Upper lobe of left lung (tissue), 6 donors: ENCODE measurements around the gene SARS1. TPM values are rescaled to one million over a fixed set of nuclear protein-coding genes. Genes with fewer than 3 reads are reported as not detected.

Experiments used
- ATAC-seq, 2 donors: fragments of 200-7000 bp; cut with Tn5 transposase; one replicate each; pipeline ENCODE4 v1.9.1; 2022; ENCODE audit warnings: mild to moderate bottlenecking in 2 of 2, moderate library complexity in 2 of 2; ENCODE audit not compliant: low FRiP score in 2 of 2
- DNase-seq, 2 donors: peaks; one replicate each; pipeline ENCODE4 v3.0.0-alpha.2; 2019 to 2020
- H3K27ac ChIP-seq, 4 donors: fragments of 200-600 bp; sonication (generic); one replicate each; pipeline ENCODE4 v1.5.1; 2016 to 2019
- H3K27me3 ChIP-seq, 4 donors: fragments of 200-600 bp; sonication (generic); one replicate each; pipeline ENCODE4 v1.5.1; 2017 to 2019
- H3K36me3 ChIP-seq, 4 donors: fragments of 200-600 bp; sonication (generic); one replicate each; pipeline ENCODE4 v1.5.1; 2016 to 2019
- H3K4me1 ChIP-seq, 4 donors: fragments of 200-600 bp; sonication (generic); one replicate each; pipeline ENCODE4 v1.5.1; 2018 to 2019
- H3K4me3 ChIP-seq, 4 donors: fragments of 200-600 bp; sonication (generic); one replicate each; pipeline ENCODE4 v1.5.1; 2017 to 2019; ENCODE audit warnings: mild to moderate bottlenecking in 2 of 4, moderate library complexity in 1 of 4
- H3K9me3 ChIP-seq, 4 donors: fragments of 200-600 bp; sonication (generic); one replicate each; pipeline ENCODE4 v1.5.1; 2018 to 2019
- EP300 ChIP-seq, 4 donors: sonication (generic); formaldehyde crosslinking; IDR thresholded peaks; one replicate each; pipeline ENCODE4 v1.5.1; 2017; ENCODE audit warnings: antibody characterized with exemption in 4 of 4, control low read depth in 2 of 4
- POLR2A ChIP-seq, 4 donors: fragments of 450-650 bp; IDR thresholded peaks; one replicate each; pipeline ENCODE4 v1.5.1; 2016 to 2017; ENCODE audit warnings: antibody characterized with exemption in 4 of 4, mild to moderate bottlenecking in 2 of 4
- POLR2AphosphoS5 ChIP-seq, 2 donors: sonication (generic); formaldehyde crosslinking; IDR thresholded peaks; one replicate each; pipeline ENCODE4 v1.5.1; 2017; ENCODE audit warnings: antibody characterized with exemption in 2 of 2
- WGBS, 2 donors: methylation state at CpG; one replicate each; pipeline ENCODE4 v1.1.5; 2017 to 2018; 5-methylcytosine and 5-hydroxymethylcytosine counted together
- total RNA-seq, 6 donors: library from RNA; depleted of rRNA in 4 of 6; stranded (reverse); fragments of >200 nt in 4 of 6; gene quantifications; one replicate each; pipeline versions ENCODE4 v1.1.0 to v1.2.1, GENCODE V29; 2016 to 2021
- TF ChIP-seq, protein P1 (sequence below), 6 experiments: fragments of 450-650 bp in 4 of 6; fragments of 200-600 bp in 2 of 6; sonication (generic) in 2 of 6; IDR thresholded peaks; one replicate each; pipeline ENCODE4 v1.5.1; 2016 to 2019; ENCODE audit warnings: antibody characterized with exemption in 6 of 6
- donor health status: DM: no; HTN: no; CAD: no; lungs with moderate emphysema.
- donor health status: DM: no; HTN: yes; CAD: no; lungs with severe emphysema.

The SARS1 gene
- total RNA-seq, 6 donors from 2014 or later = 126 to 212 (median 160) TPM

DNA sequence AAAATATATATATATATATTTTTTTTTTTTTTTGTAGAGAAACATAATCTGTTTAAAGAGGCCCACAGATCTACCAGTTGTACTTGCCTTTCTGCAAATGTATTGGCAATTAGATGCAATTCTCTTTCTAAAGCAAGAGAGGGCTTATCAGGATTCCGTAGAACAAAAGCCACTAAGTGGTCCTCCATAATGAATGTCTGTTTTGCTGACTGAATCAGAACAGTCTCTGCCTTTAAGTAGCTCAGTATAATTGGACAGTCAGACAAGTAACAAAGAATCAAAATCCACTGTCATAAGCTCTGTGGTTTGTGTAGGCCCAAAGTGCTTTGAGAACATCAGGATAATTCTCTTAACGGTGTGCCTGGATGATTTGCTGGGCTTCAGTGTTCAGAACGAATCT lies 17.3 kb downstream of the SARS1 start:
- Histone ChIP-seq H3K27me3 (no peaks in the 10 kb centered on the region), H3K4me1 (no peaks in the 10 kb centered on the region), H3K36me3 (peaks cover 58 to 95% (median 73%) of the 10 kb centered on the region in 4 donors), H3K9me3 (no peaks in the 10 kb centered on the region), H3K4me3 (no peak overlapping the region), H3K27ac (no peak overlapping the region)
- DNase-seq = no peak
- ATAC-seq = no peak
- TF ChIP-seq POLR2AphosphoS5 (IDR thresholded peaks at IDR 0.05) (no peak), EP300 (IDR thresholded peaks at IDR 0.05) (no peak), POLR2A (IDR thresholded peaks at IDR 0.05) (no peak)
- TF ChIP-seq, protein P1, sequence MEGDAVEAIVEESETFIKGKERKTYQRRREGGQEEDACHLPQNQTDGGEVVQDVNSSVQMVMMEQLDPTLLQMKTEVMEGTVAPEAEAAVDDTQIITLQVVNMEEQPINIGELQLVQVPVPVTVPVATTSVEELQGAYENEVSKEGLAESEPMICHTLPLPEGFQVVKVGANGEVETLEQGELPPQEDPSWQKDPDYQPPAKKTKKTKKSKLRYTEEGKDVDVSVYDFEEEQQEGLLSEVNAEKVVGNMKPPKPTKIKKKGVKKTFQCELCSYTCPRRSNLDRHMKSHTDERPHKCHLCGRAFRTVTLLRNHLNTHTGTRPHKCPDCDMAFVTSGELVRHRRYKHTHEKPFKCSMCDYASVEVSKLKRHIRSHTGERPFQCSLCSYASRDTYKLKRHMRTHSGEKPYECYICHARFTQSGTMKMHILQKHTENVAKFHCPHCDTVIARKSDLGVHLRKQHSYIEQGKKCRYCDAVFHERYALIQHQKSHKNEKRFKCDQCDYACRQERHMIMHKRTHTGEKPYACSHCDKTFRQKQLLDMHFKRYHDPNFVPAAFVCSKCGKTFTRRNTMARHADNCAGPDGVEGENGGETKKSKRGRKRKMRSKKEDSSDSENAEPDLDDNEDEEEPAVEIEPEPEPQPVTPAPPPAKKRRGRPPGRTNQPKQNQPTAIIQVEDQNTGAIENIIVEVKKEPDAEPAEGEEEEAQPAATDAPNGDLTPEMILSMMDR (IDR thresholded peaks at IDR 0.05) = no peak
- WGBS, 2 donors = 94 to 97% methylated on average over 3 of the region's 3 CpGs

DNA sequence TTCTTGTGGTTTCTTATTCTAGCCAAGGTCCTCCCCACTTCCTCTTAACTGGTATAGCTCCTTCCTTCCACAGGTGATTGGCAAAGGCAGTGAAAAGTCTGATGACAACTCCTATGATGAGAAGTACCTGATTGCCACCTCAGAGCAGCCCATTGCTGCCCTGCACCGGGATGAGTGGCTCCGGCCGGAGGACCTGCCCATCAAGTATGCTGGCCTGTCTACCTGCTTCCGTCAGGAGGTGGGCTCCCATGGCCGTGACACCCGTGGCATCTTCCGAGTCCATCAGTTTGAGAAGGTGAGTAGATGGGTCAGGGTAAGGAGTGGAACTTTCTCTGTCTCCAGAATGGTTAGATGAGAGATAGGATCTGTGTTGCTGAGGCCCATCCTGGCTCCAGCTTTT lies 21.4 kb downstream of the SARS1 start:
- H3K36me3 ChIP-seq = peaks cover 64 to 92% (median 79%) of the 10 kb centered on the region in 4 donors
- WGBS, 2 donors = 97 to 100% methylated on average over 1 to 6 of the region's 7 CpGs
- no peak overlapping the region for H3K27ac ChIP-seq
- DNase-seq (no peak), ATAC-seq (no peak)
- H3K4me3 ChIP-seq = no peak overlapping the region
- no peaks in the 10 kb centered on the region for H3K9me3 ChIP-seq
- peaks cover 0 to under 1% (median 0%) of the 10 kb centered on the region in 4 donors for H3K4me1 ChIP-seq
- no peaks in the 10 kb centered on the region for H3K27me3 ChIP-seq
- TF ChIP-seq POLR2AphosphoS5 (IDR thresholded peaks at IDR 0.05) (no peak), POLR2A (IDR thresholded peaks at IDR 0.05) (no peak), EP300 (IDR thresholded peaks at IDR 0.05) (no peak)
- TF ChIP-seq, protein P1 (IDR thresholded peaks at IDR 0.05) = no peak

DNA sequence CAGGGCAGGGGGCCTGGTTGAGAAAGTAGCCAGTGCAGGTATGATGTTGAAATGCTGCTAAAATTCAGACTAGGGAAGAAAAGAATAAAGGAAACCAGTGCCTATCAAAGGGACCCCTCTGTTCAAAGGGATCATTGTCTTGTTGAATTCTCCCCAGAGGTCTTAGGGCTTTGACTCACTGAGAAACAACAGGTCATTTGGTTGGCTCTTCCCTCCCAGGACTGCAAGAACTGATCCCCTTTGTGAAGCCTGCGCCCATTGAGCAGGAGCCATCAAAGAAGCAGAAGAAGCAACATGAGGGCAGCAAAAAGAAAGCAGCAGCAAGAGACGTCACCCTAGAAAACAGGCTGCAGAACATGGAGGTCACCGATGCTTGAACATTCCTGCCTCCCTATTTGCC lies 23.8 kb downstream of the SARS1 start:
- no peak for ATAC-seq
- no peaks in the 10 kb centered on the region for H3K27me3 ChIP-seq
- H3K27ac ChIP-seq = no peak overlapping the region
- peaks cover 46 to 69% (median 55%) of the 10 kb centered on the region in 4 donors for H3K36me3 ChIP-seq
- TF ChIP-seq EP300 (IDR thresholded peaks at IDR 0.05) = no peak
- TF ChIP-seq POLR2AphosphoS5 (IDR thresholded peaks at IDR 0.05) = no peak
- TF ChIP-seq POLR2A (IDR thresholded peaks at IDR 0.05) = no peak
- TF ChIP-seq, protein P1 (IDR thresholded peaks at IDR 0.05) = no peak
- H3K9me3 ChIP-seq = no peaks in the 10 kb centered on the region
- H3K4me1 ChIP-seq = peaks cover 15 to 24% (median 21%) of the 10 kb centered on the region in 4 donors
- WGBS, 2 donors = 96 to 98% methylated on average over 3 of the region's 3 CpGs
- H3K4me3 ChIP-seq = no peak overlapping the region
- DNase-seq = no peak

DNA sequence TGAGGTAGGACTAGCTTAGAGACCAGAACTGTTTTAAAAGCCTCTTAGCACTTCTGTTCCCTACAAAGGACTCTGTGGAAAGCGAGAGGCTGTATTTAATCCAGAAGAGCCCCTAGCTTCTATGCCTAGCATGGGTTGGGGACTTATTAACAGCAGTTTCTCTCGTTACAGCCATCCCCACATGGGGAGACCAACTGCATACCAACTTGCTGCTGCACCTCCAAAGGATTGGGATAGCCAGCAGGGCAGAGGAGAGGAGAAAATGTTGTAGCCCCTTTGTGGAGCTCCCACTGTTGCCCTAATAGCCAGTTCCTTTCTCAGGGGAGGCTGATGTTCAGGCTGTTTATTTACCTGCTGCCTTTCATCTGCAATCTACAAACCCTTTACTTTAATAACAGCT lies 24.7 kb downstream of the SARS1 start:
- no peak for TF ChIP-seq POLR2AphosphoS5 (IDR thresholded peaks at IDR 0.05)
- TF ChIP-seq, protein P1 (IDR thresholded peaks at IDR 0.05) = no peak
- TF ChIP-seq POLR2A (IDR thresholded peaks at IDR 0.05) = no peak
- no peak for TF ChIP-seq EP300 (IDR thresholded peaks at IDR 0.05)
- ATAC-seq (no peak), DNase-seq (no peak)
- Histone ChIP-seq H3K27ac (no peak overlapping the region), H3K36me3 (peaks cover 42 to 60% (median 51%) of the 10 kb centered on the region in 4 donors), H3K9me3 (no peaks in the 10 kb centered on the region), H3K4me1 (peaks cover 15 to 25% (median 21%) of the 10 kb centered on the region in 4 donors), H3K4me3 (no peak overlapping the region), H3K27me3 (no peaks in the 10 kb centered on the region)
- 85 to 98% methylated on average over 2 of the region's 2 CpGs for WGBS, 2 donors

DNA sequence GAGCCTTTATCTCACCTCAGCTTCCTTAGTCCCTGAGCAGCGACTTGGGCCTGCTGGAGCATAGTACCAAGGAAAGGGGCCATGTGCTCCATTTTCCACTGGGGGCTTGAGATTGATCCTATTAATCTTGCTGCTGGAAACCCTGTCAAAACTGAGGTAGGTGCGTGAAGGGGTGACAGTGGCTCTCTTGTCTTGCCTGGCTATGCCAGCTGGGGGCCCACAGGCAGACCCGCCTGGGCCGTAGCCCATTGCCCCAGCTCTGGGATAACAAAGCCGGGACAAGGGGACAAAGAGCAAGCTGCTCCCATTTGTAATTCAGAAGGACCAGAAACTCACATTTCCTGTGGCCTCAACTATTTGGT lies 25.3 kb downstream of the SARS1 start:
- ATAC-seq (no peak), DNase-seq (peak in 1 of 2 donors; percentile 55)
- 67 to 89% methylated on average over 4 to 5 of the region's 5 CpGs for WGBS, 2 donors
- Histone ChIP-seq H3K36me3 (peaks cover 40 to 55% (median 48%) of the 10 kb centered on the region in 4 donors), H3K27ac (peak overlapping the region in 1 of 4 donors; percentile 21), H3K9me3 (no peaks in the 10 kb centered on the region), H3K27me3 (no peaks in the 10 kb centered on the region), H3K4me1 (peaks cover 15 to 25% (median 21%) of the 10 kb centered on the region in 4 donors), H3K4me3 (no peak overlapping the region)
- TF ChIP-seq POLR2A (IDR thresholded peaks at IDR 0.05) (no peak), POLR2AphosphoS5 (IDR thresholded peaks at IDR 0.05) (no peak), EP300 (IDR thresholded peaks at IDR 0.05) (no peak)
- TF ChIP-seq, protein P1 (IDR thresholded peaks at IDR 0.05) = no peak
